ENCODE data around the gene UBE2J1.
"Not testable (repeated sequence)": the region's sequence is repeated elsewhere in the genome, so short reads cannot be mapped to it uniquely, and the experiment has no call there.

UBE2J1 gene

DNA sequence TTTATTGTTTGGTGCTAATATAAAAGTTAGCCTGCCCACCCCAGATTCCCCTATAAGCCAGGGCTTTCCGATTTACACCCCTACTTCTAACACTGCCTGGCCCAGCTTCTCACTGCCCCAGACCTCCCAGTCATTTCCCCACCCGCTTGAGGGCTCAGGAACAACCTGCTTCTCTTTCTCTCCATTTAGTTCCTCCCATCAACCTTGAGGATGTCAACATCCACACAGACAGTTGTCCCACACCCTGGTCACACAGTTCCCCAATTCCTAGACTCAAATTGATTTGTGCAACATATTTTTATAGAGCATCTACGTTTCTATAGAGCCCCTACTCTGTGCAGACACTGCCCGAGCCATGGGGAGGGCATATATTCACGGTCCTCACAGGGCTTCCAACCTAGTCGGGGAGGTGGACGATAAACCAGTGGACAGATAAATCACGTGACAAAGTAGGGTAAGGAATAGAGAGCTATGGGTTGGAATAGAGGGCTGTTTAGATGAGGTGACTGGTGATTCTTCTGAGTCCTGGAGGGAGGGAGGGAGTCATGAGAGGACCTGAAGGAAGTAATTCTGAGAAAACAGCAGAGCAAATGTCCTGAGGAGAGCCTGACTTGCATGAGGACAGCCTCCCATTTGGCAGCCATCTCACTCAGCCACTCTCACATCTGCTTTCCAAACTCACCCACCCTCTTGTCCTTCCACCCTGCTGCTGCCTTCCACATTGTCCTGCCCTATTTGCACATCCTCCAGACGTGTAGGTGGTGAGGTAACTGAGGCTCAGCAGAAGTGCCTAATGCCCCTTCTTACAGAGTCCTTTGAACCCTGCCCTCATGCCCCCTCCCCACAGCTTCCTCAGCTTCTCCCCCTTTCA lies 43.8 kb downstream of the UBE2J1 start:
- Histone ChIP-seq H3K27me3 (ENCODE audit: control insufficient read depth, insufficient read depth, low read length, poor library complexity, severe bottlenecking) (no peaks in the 10 kb centered on the region), H3K27ac (ENCODE audit: insufficient read depth, low read depth, low read length, poor library complexity, severe bottlenecking) (no peak overlapping the region), H3K36me3 (ENCODE audit: control insufficient read depth, insufficient read depth, low read length) (no peaks in the 10 kb centered on the region), H3K9me3 (ENCODE audit: control insufficient read depth, low read length) (no peaks in the 10 kb centered on the region), H3K4me3 (ENCODE audit: insufficient read depth, low read depth, low read length) (no peak overlapping the region), H3K4me1 (ENCODE audit: control insufficient read depth, insufficient read depth, low read length) (peaks cover 18% of the 10 kb centered on the region)
- 86 to 92% methylated on average over 9 of the region's 9 CpGs for WGBS, 2 experiments

DNA sequence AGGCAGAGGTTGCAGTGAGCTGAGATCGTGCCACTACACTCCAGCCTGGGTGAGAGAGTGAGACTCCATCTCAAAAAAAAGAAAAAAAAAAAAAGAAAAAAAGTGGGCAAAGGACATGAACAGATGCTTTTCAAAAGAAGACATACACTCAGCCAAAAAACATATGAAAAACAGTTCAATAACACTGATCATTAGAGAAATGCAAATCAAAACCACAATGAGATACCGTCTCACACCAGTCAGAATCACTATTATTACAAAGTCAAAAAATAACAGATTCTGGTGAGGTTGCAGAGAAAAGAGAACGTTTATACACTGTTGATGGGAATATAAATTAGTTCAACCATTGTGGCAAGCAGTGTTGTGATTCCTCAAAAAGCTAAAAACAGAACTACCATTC lies 48.0 kb downstream of the UBE2J1 start:
- H3K36me3 ChIP-seq (ENCODE audit: control insufficient read depth, insufficient read depth, low read length); H3K27me3 ChIP-seq (ENCODE audit: control insufficient read depth, insufficient read depth, low read length, poor library complexity, severe bottlenecking); H3K4me3 ChIP-seq (ENCODE audit: insufficient read depth, low read depth, low read length); H3K4me1 ChIP-seq (ENCODE audit: control insufficient read depth, insufficient read depth, low read length); H3K9me3 ChIP-seq (ENCODE audit: control insufficient read depth, low read length); H3K27ac ChIP-seq (ENCODE audit: insufficient read depth, low read depth, low read length, poor library complexity, severe bottlenecking): not testable (repeated sequence)
- WGBS, 2 experiments: 98 to 100% methylated on average over 2 of the region's 3 CpGs

DNA sequence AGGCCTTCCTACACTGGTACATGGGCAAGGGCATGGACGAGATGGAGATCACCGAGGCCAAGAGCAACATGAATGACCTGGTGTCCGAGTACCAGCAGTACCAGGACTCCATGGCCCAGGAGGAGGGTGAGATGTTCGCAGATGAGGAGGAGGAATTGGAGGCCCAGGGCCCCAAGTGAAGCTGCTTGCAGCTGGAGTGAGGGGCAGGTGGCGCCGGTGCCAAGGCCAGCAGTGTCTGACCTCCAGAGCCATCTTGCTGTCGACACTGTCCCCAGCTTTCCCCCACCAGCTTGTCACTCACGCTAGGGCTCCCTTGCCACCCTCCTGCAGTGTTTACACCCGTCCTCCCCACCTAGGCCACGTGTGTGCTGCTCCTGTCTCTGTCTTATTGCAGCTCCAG lies 49.6 kb downstream of the UBE2J1 start:
- 90% methylated on average over 9 to 10 of the region's 10 CpGs for WGBS, 2 experiments
- Histone ChIP-seq H3K4me1 (ENCODE audit: control insufficient read depth, insufficient read depth, low read length) (peaks cover 5% of the 10 kb centered on the region), H3K27ac (ENCODE audit: insufficient read depth, low read depth, low read length, poor library complexity, severe bottlenecking) (no peak overlapping the region), H3K9me3 (ENCODE audit: control insufficient read depth, low read length) (no peaks in the 10 kb centered on the region), H3K27me3 (ENCODE audit: control insufficient read depth, insufficient read depth, low read length, poor library complexity, severe bottlenecking) (no peaks in the 10 kb centered on the region), H3K36me3 (ENCODE audit: control insufficient read depth, insufficient read depth, low read length) (no peaks in the 10 kb centered on the region), H3K4me3 (ENCODE audit: insufficient read depth, low read depth, low read length) (no peak overlapping the region)

DNA sequence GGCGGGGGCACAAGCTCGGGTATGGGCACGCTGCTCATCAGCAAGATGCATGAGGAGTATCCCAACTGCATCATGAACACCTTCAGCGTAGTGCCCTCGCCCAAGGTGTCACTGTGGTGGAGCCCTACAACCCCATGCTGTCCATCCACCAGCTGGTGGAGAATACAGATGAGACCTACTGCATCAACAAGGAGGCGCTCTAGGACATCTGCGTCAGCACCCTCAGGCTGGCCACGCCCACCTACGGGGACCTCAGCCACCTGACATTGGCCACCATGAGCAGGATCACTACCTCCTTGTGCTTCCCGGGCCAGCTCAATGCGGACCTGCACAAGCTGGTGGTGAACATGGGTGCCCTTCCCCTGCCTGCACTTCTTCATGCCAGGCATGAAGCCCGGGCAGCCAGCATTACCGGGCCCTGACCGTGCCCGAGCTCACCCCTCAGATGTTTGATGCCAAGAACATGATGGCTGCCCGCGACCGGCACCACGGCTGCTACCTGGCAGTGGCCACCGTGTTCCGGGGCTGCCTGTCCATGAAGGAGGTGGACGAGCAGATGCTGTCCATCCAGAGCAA lies 50.2 kb downstream of the UBE2J1 start:
- no peaks in the 10 kb centered on the region for H3K27me3 ChIP-seq (ENCODE audit: control insufficient read depth, insufficient read depth, low read length, poor library complexity, severe bottlenecking)
- H3K4me1 ChIP-seq (ENCODE audit: control insufficient read depth, insufficient read depth, low read length): peaks cover 8% of the 10 kb centered on the region
- H3K36me3 ChIP-seq (ENCODE audit: control insufficient read depth, insufficient read depth, low read length): no peaks in the 10 kb centered on the region
- no peak overlapping the region for H3K4me3 ChIP-seq (ENCODE audit: insufficient read depth, low read depth, low read length)
- H3K27ac ChIP-seq (ENCODE audit: insufficient read depth, low read depth, low read length, poor library complexity, severe bottlenecking): no peak overlapping the region
- 92% methylated on average over 22 of the region's 22 CpGs for WGBS, 2 experiments
- H3K9me3 ChIP-seq (ENCODE audit: control insufficient read depth, low read length): no peaks in the 10 kb centered on the region

DNA sequence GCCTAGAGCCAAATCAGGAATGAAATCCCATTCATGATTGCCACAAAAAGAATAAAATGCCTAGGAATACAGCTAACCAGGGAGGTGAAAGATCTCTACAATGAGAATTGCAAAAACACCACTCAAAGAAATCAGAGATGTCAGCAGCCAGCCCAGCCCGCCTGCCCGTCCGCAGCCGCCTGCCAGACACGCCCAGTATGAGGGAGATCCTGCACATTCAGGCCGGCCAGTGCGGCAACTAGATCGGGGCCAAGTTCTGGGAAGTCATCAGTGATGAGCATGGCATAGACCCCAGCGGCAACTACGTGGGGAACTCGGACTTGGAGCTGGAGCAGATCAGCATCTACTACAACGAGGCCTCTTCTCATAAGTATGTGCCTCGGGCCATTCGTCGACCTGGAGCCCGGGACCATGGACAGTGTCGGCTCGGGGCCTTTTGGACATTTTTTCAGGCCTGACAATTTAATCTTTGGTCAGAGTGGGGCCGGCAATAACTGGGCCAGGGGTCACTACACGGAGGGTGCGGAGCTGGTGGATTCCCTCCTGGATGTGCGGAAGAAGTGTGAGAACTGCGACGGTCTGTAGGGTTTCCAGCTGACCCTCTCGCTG lies 50.8 kb downstream of the UBE2J1 start:
- no peaks in the 10 kb centered on the region for H3K9me3 ChIP-seq (ENCODE audit: control insufficient read depth, low read length)
- H3K27me3 ChIP-seq (ENCODE audit: control insufficient read depth, insufficient read depth, low read length, poor library complexity, severe bottlenecking): no peaks in the 10 kb centered on the region
- peaks cover 8% of the 10 kb centered on the region for H3K4me1 ChIP-seq (ENCODE audit: control insufficient read depth, insufficient read depth, low read length)
- no peak overlapping the region for H3K27ac ChIP-seq (ENCODE audit: insufficient read depth, low read depth, low read length, poor library complexity, severe bottlenecking)
- no peaks in the 10 kb centered on the region for H3K36me3 ChIP-seq (ENCODE audit: control insufficient read depth, insufficient read depth, low read length)
- no peak overlapping the region for H3K4me3 ChIP-seq (ENCODE audit: insufficient read depth, low read depth, low read length)
- 96% methylated on average over 25 of the region's 25 CpGs for WGBS, 2 experiments

DNA sequence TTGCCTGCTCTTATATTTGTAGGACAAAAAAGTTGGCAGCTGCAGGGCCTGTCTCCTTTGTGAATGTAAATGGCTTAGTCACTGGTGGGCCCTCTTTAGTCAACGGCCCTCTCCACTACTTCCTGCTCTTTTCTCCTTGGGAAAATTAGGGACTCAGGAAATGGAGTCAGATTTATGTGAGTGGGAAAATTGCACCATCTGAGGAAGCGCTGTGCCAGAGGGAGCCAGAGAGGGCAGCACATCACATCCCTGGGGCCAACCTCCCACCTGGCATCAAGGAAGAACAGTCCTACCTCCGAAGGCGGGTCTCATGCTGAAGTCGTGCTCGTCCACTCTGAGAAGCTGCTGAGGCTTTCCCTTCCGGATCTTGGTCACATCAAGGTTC lies 53.1 kb downstream of the UBE2J1 start:
- H3K27me3 ChIP-seq (ENCODE audit: control insufficient read depth, insufficient read depth, low read length, poor library complexity, severe bottlenecking): no peaks in the 10 kb centered on the region
- H3K4me3 ChIP-seq (ENCODE audit: insufficient read depth, low read depth, low read length): no peak overlapping the region
- H3K4me1 ChIP-seq (ENCODE audit: control insufficient read depth, insufficient read depth, low read length): peaks cover 8% of the 10 kb centered on the region
- 86 to 88% methylated on average over 7 of the region's 7 CpGs for WGBS, 2 experiments
- H3K9me3 ChIP-seq (ENCODE audit: control insufficient read depth, low read length): no peaks in the 10 kb centered on the region
- H3K27ac ChIP-seq (ENCODE audit: insufficient read depth, low read depth, low read length, poor library complexity, severe bottlenecking): no peak overlapping the region
- no peaks in the 10 kb centered on the region for H3K36me3 ChIP-seq (ENCODE audit: control insufficient read depth, insufficient read depth, low read length)

DNA sequence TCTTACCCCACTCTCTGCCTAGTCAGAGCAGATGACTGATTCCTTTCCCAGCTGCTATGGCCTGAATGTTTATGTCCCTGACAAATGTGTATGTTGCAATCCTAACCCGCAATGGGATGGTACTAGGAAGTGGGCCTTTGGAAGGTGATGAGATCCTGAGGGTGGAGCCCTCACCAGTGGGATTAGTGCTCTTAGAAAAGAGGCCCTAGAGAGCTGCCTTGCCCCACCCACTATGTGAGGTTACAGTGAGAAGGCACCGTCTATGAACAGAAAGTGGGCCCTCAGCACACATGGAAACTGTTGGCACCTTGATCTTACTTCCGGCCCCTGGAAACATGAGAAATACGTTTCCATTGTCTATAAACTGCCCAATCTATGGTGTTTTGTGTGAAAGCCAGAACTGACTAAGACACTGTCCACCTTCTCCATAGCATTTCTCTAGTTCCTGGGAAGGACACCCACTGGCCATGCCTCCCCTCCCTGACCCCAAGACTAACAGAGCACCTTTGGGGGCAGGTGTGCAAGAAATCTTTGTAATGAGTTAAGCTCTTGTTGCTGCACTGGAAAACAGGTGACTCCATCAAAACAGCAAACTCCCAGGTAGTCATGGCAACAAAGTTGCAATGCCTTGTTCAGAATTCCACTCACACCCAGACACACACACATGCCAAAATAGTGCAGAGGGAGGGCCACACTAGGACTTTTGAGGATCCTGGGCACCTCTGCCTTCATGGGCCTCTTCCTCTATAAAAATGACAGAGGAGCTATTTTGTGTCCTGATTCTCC lies 53.6 kb downstream of the UBE2J1 start:
- Histone ChIP-seq H3K4me1 (ENCODE audit: control insufficient read depth, insufficient read depth, low read length) (peaks cover 8% of the 10 kb centered on the region), H3K9me3 (ENCODE audit: control insufficient read depth, low read length) (no peaks in the 10 kb centered on the region), H3K36me3 (ENCODE audit: control insufficient read depth, insufficient read depth, low read length) (no peaks in the 10 kb centered on the region), H3K4me3 (ENCODE audit: insufficient read depth, low read depth, low read length) (no peak overlapping the region), H3K27ac (ENCODE audit: insufficient read depth, low read depth, low read length, poor library complexity, severe bottlenecking) (no peak overlapping the region), H3K27me3 (ENCODE audit: control insufficient read depth, insufficient read depth, low read length, poor library complexity, severe bottlenecking) (no peaks in the 10 kb centered on the region)
- WGBS, 2 experiments: 80 to 86% methylated on average over 4 of the region's 4 CpGs

DNA sequence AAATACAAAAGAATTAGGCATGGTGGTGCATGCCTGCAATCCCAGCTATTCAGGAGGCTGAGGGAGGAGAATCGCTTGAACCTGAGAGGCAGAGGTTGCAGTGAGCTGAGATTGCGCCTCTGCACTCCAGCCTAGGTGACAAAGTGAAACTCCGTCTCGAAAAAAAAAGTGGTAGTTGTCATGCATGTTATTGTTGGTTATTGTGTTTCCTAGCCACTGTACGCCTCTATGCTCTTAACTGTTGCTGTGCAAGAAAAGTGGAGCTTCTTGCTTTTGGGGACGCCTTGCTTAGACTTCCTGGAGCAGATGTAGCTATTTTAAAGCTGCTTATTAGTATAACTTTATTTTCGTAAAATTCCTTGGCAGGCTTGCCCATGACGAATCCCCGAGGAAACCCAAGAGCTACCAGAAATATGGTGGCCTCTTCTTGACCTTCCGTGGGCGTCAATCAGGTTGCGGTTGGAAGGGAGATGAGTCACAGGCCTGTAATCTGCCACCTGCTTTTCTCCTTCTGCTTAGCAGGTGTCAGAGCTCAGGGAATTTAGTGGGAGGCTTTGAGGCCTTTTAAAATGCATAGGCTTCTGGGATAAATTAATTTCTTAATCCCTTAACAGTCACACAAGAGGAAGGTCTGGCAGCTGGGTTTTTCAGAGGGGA lies 54.7 kb downstream of the UBE2J1 start:
- H3K9me3 ChIP-seq (ENCODE audit: control insufficient read depth, low read length): no peaks in the 10 kb centered on the region
- H3K4me1 ChIP-seq (ENCODE audit: control insufficient read depth, insufficient read depth, low read length): peaks cover 8% of the 10 kb centered on the region
- WGBS, 2 experiments: 78 to 81% methylated on average over 12 of the region's 12 CpGs
- no peaks in the 10 kb centered on the region for H3K36me3 ChIP-seq (ENCODE audit: control insufficient read depth, insufficient read depth, low read length)
- no peak overlapping the region for H3K27ac ChIP-seq (ENCODE audit: insufficient read depth, low read depth, low read length, poor library complexity, severe bottlenecking)
- H3K4me3 ChIP-seq (ENCODE audit: insufficient read depth, low read depth, low read length): no peak overlapping the region
- H3K27me3 ChIP-seq (ENCODE audit: control insufficient read depth, insufficient read depth, low read length, poor library complexity, severe bottlenecking): no peaks in the 10 kb centered on the region

DNA sequence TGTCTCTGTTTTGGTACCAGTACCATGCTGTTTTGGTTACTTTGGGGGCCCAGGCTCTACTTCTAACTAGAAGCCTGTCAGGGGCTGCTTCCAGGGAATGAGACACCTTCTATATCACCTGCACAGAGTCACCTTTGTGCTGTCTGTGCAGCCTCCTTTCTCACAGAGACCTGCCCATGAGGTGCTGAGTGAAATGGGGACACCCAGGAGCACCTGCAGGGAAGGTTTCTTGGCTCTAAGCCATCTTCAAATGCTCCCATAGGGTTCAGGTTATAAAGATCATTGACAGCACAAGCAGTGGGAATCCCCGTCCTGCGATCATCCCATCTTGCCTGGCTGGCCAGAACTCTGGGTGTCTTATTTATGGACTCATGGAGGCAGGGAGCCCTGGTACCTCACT lies 56.5 kb downstream of the UBE2J1 start:
- 96% methylated on average over 2 of the region's 2 CpGs for WGBS, 2 experiments

More for the DNA sequence above, 56.5 kb downstream of the UBE2J1 start:
- H3K36me3 ChIP-seq (ENCODE audit: control insufficient read depth, insufficient read depth, low read length): no peaks in the 10 kb centered on the region
- peaks cover 8% of the 10 kb centered on the region for H3K4me1 ChIP-seq (ENCODE audit: control insufficient read depth, insufficient read depth, low read length)
- H3K27ac ChIP-seq (ENCODE audit: insufficient read depth, low read depth, low read length, poor library complexity, severe bottlenecking): no peak overlapping the region
- H3K4me3 ChIP-seq (ENCODE audit: insufficient read depth, low read depth, low read length): no peak overlapping the region
- H3K9me3 ChIP-seq (ENCODE audit: control insufficient read depth, low read length): no peaks in the 10 kb centered on the region
- H3K27me3 ChIP-seq (ENCODE audit: control insufficient read depth, insufficient read depth, low read length, poor library complexity, severe bottlenecking): no peaks in the 10 kb centered on the region

Measured in ectodermal cell (in vitro differentiated cells).